ENCODE data around the gene RASSF1. TPM values are rescaled to one million over a fixed set of nuclear protein-coding genes. Genes with fewer than 3 reads are reported as not detected.

The RASSF1 gene
- total and polyA plus RNA-seq, 2 of the 13 experiments (the other 11 are each of a cell fraction or from before 2014, with no cell fraction given) = 10.2 to 27.5 TPM

GRCh38 chr3:50337175-50337861, 3.3 kb downstream of the RASSF1 start (continued):
- TF ChIP-seq ZNF143 (CRISPR knock-in tag; IDR thresholded peaks at IDR 0.05) (0 out of 2 replicates have a peak, but pooled peaks have one; percentile 14), HNRNPLL (IDR thresholded peaks at IDR 0.05; ENCODE audit: low read depth, low read length, poor library complexity, severe bottlenecking) (peak; percentile 91), ZBTB2 (CRISPR knock-in tag; IDR thresholded peaks at IDR 0.05; ENCODE audit: low read depth) (peak; percentile 95), PITX1 (CRISPR knock-in tag; IDR thresholded peaks at IDR 0.05) (peak; percentile 20; the same call in 1 of the 2 replicates), TFDP1 (CRISPR knock-in tag; IDR thresholded peaks at IDR 0.05; ENCODE audit: borderline replicate concordance) (peak; percentile 86), TFDP2 (CRISPR knock-in tag; IDR thresholded peaks at IDR 0.05) (peak; percentile 86), CREB3 (CRISPR knock-in tag; IDR thresholded peaks at IDR 0.05) (peak; percentile 0; the same call in 1 of the 2 replicates), ZNF407 (CRISPR knock-in tag; IDR thresholded peaks at IDR 0.05; ENCODE audit: not compliant biosample characterization) (peak; percentile 30), KLF16 (CRISPR knock-in tag; IDR thresholded peaks at IDR 0.05) (peak in 1 of 2 experiments; percentile 47; a peak in 2 of 4 replicates), ZNF572 (CRISPR knock-in tag; IDR thresholded peaks at IDR 0.05) (no peak), NR3C1 (CRISPR knock-in tag; IDR thresholded peaks at IDR 0.05) (no peak), NFYB (CRISPR knock-in tag; IDR thresholded peaks at IDR 0.05) (peak; percentile 58), ZNF792 (CRISPR knock-in tag; IDR thresholded peaks at IDR 0.05) (peak; percentile 69; the same call in 1 of the 2 replicates), SRY (CRISPR knock-in tag; IDR thresholded peaks at IDR 0.05) (peak; percentile 91; the same call in 1 of the 2 replicates), ARNT (IDR thresholded peaks at IDR 0.05) (no peak), ZMYM4 (CRISPR knock-in tag; IDR thresholded peaks at IDR 0.05) (peak; percentile 89), GATAD2A (CRISPR knock-in tag; IDR thresholded peaks at IDR 0.05) (peak; percentile 41; the same call in 1 of the 2 replicates)
